GM12801 (cell line): ENCODE results near the gene USF3.

Experiments
- TF ChIP-seq, protein P1 (sequence below): IDR thresholded peaks from one replicate; pipeline ENCODE4 v1.5.1; 2011; ENCODE audit warnings: control low read depth; ENCODE audit not compliant: insufficient read length; ENCODE audit errors: extremely low read depth

USF3 gene

GRCh38 chr3:113741086-113741485 lies 44.6 kb upstream of the USF3 start:
- TF ChIP-seq, protein P1, sequence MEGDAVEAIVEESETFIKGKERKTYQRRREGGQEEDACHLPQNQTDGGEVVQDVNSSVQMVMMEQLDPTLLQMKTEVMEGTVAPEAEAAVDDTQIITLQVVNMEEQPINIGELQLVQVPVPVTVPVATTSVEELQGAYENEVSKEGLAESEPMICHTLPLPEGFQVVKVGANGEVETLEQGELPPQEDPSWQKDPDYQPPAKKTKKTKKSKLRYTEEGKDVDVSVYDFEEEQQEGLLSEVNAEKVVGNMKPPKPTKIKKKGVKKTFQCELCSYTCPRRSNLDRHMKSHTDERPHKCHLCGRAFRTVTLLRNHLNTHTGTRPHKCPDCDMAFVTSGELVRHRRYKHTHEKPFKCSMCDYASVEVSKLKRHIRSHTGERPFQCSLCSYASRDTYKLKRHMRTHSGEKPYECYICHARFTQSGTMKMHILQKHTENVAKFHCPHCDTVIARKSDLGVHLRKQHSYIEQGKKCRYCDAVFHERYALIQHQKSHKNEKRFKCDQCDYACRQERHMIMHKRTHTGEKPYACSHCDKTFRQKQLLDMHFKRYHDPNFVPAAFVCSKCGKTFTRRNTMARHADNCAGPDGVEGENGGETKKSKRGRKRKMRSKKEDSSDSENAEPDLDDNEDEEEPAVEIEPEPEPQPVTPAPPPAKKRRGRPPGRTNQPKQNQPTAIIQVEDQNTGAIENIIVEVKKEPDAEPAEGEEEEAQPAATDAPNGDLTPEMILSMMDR, result no peak

GRCh38 chr3:113736548-113737089 lies 40.2 kb upstream of the USF3 start:
- TF ChIP-seq, protein P1, result no peak

GRCh38 chr3:113731694-113732093 lies 35.3 kb upstream of the USF3 start:
- TF ChIP-seq, protein P1, result no peak

DNA sequence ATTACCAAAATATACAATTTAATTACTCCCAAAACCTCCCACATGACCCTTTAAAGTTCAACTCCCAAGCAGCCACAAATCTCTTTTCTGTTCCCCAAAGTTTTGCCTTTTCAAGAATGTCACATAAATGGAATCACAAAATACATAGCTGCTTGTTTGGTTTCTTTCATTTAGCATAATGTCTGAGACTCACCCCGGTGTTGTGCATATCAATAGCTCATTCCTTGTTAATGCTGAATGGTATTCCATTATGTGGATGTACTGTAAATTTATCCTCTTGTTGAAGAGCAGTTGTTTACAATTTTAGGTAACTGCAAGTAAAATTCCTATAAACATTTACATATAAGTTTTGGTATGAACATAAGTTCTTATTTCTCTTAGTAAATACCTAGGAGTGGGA lies 34.1 kb upstream of the USF3 start:
- TF ChIP-seq, protein P1, result no peak

DNA sequence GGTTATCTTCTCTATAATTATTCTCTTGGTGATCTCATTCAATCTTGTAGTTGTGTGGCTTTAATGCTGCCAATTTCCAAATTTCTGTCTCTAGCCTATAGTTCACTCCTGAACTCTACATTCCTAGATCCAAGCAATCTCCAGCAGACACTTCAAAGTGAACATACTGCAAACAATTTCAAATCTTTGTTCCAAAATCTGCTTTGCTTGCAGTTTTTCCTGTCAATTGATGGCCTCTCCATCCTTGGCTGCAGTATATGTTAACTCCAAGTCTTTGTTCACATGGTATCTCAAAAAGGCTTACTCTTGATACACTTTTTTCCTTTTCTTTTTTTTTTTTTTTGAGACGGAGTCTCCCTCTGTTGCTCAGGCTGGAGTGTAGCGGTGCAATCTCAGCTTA lies 32.2 kb upstream of the USF3 start:
- TF ChIP-seq, protein P1, result no peak

GRCh38 chr3:113721636-113722035 lies 25.2 kb upstream of the USF3 start:
- TF ChIP-seq, protein P1, result no peak

DNA sequence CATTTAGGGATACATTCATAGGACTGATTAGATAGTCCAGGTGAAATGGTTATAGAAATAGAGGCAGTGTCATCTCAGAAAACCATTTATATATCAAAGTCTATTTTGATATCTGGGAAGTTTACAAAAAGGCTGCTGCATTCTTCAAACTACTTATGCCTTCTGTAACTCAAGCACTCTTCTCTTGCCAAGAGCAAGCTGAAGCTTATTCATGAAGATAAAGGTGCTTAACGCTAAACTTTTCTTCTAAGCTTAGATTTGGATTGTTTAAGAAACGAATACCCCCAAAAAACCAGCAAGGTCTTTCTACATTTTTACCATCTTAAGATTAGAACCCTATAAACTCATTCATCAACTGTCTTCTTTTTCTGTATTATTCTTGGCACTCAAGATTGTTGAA lies 23.3 kb upstream of the USF3 start:
- TF ChIP-seq, protein P1, result no peak

- TF ChIP-seq, protein P1, result no peak
Observed at GRCh38 chr3:113719294-113719693, 22.9 kb upstream of the USF3 start.
